Measurements from ENCODE around the gene CDYL2. TPM values are rescaled to one million over a fixed set of nuclear protein-coding genes. Genes with fewer than 3 reads are reported as not detected.

CDYL2 gene
- total and polyA plus RNA-seq, 4 donors = 0.84 to 4.1 (median 2.3) TPM

DNA sequence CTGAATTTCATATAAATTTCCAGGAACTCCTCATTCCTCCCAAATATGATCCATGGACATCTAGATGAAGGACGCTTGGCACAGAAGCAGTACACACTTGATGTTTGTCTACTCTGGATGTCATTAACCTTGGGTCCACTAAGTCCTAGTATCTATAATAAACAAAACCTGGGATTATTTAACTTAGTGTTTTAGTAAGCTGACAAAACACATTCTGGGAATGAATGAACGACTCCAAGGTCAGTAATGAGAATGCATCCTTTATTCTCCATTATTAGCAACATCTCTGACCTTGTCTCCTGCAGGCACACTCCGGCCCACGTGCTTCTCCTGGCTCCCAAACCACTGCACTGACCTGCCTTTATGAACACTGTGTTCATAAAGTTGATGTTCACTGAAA, 24.1 kb upstream of the CDYL2 start:
- Histone ChIP-seq H3K27ac (ENCODE audit: low read depth in 1 of 2, low read length in 2 of 2) (no peak overlapping the region), H3K4me3 (ENCODE audit: low read depth in 1 of 3, low read length in 3 of 3) (no peak overlapping the region), H3K27me3 (ENCODE audit: control insufficient read depth in 4 of 4, insufficient read depth in 4 of 4, low read length in 3 of 4) (no peaks in the 10 kb centered on the region), H3K9me3 (ENCODE audit: control insufficient read depth in 4 of 4, low read length in 3 of 4) (no peaks in the 10 kb centered on the region), H3K9ac (ENCODE audit: low read depth in 1 of 2, low read length in 2 of 2) (no peak overlapping the region), H3K4me1 (ENCODE audit: control insufficient read depth in 4 of 4, insufficient read depth in 4 of 4, low read length in 3 of 4) (peaks cover 0 to 13% (median 7%) of the 10 kb centered on the region in 4 donors), H3K36me3 (ENCODE audit: control insufficient read depth in 4 of 4, insufficient read depth in 3 of 4, low read depth in 1 of 4, low read length in 3 of 4) (no peaks in the 10 kb centered on the region)
- no peak for DNase-seq (ENCODE audit: low spot score)
- no peak for TF ChIP-seq REST (IDR thresholded peaks at IDR 0.05)
- TF ChIP-seq GABPA (IDR thresholded peaks at IDR 0.05 in 1 of 2, conservative IDR thresholded peaks at IDR 0.05 in 1 of 2) = peak in 1 of 2 donors; percentile 15
- TF ChIP-seq, protein P1, sequence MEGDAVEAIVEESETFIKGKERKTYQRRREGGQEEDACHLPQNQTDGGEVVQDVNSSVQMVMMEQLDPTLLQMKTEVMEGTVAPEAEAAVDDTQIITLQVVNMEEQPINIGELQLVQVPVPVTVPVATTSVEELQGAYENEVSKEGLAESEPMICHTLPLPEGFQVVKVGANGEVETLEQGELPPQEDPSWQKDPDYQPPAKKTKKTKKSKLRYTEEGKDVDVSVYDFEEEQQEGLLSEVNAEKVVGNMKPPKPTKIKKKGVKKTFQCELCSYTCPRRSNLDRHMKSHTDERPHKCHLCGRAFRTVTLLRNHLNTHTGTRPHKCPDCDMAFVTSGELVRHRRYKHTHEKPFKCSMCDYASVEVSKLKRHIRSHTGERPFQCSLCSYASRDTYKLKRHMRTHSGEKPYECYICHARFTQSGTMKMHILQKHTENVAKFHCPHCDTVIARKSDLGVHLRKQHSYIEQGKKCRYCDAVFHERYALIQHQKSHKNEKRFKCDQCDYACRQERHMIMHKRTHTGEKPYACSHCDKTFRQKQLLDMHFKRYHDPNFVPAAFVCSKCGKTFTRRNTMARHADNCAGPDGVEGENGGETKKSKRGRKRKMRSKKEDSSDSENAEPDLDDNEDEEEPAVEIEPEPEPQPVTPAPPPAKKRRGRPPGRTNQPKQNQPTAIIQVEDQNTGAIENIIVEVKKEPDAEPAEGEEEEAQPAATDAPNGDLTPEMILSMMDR (IDR thresholded peaks at IDR 0.05; ENCODE audit: low read depth, low read length, missing input control) = no peak
- TF ChIP-seq FOXA1 (IDR thresholded peaks at IDR 0.05) = peak; percentile 39
- peak; percentile 14 for TF ChIP-seq ATF3 (IDR thresholded peaks at IDR 0.05)
- TF ChIP-seq HNF4G (IDR thresholded peaks at IDR 0.05) = no peak
- no peak for TF ChIP-seq JUND (IDR thresholded peaks at IDR 0.05)
- TF ChIP-seq EGR1 (IDR thresholded peaks at IDR 0.05; ENCODE audit: low read depth in 2 of 2) = peak in 1 of 2 donors; percentile 17
- TF ChIP-seq NR2F2 (IDR thresholded peaks at IDR 0.05) = no peak
- TF ChIP-seq HNF4A (conservative IDR thresholded peaks at IDR 0.05) = peak; percentile 79 to 87
- TF ChIP-seq RXRA (IDR thresholded peaks at IDR 0.05) = peak; percentile 93 to 95
- peak; percentile 36 for TF ChIP-seq YY1 (IDR thresholded peaks at IDR 0.05)
- peak; percentile 34 to 48 for TF ChIP-seq RAD21 (IDR thresholded peaks at IDR 0.05)
- TF ChIP-seq MAX (IDR thresholded peaks at IDR 0.05) = peak; percentile 24
- TF ChIP-seq TAF1 (conservative IDR thresholded peaks at IDR 0.05) = no peak
- TF ChIP-seq SP1 (IDR thresholded peaks at IDR 0.05) = peak; percentile 75
- TF ChIP-seq FOXA2 (IDR thresholded peaks at IDR 0.05) = peak; percentile 39
- TF ChIP-seq ZBTB33 (IDR thresholded peaks at IDR 0.05) = peak; percentile 35
- WGBS = 20% methylated on average over 4 of the region's 4 CpGs

Data from liver (tissue), 9 donors.